Measurements from ENCODE around the gene SLC1A4. TPM values are rescaled to one million over a fixed set of nuclear protein-coding genes. Genes with fewer than 3 reads are reported as not detected.

Gene SLC1A4
- 3.6 TPM for polyA plus RNA-seq (2012; ENCODE audit: insufficient read depth, insufficient read length, low read depth)

DNA sequence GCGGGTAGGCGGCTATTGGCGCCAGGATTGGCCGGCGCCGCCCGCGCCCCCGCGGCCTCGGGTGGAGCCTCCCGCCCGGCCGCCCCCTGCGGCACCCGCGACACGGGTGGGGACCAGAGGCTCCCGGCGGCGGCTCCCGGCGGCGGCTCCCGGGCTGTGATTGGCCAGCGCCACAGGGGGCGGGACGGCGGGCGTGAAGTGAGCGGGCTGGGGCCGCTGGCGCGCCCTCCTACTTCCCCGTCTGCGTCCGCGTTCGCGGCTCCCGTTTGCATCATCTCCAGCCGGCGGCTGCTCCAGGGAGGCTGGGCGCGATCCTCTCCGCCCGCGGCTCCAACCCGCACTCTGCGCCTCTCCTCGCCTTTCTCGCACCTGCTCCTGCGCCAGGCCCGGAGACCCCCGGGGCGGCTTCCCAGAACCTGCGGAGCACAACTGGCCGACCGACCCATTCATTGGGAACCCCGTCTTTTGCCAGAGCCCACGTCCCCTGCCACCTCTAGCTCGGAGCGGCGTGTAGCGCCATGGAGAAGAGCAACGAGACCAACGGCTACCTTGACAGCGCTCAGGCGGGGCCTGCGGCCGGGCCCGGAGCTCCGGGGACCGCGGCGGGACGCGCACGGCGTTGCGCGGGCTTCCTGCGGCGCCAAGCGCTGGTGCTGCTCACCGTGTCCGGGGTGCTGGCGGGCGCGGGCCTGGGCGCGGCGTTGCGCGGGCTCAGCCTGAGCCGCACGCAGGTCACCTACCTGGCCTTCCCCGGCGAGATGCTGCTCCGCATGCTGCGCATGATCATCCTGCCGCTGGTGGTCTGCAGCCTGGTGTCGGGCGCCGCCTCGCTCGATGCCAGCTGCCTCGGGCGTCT lies at the start of gene SLC1A4:
Gene SLC1A4, plus strand, starts transcription at position 274 of the 856 bp plus-strand sequence. Its CDS starts 245 bp downstream, at position 519.
- H3K4me1 ChIP-seq, result no peaks in the 10 kb centered on the region
- H3K27me3 ChIP-seq, result 0 out of 2 replicates have a peak, but pooled peaks cover 3% of the 10 kb centered on the region
- DNase-seq, result peak; percentile 85
- H3K4me3 ChIP-seq (ENCODE audit: low read depth, low read length), result peak within 1 kb of the TSS; percentile 66
- no peaks in the 10 kb centered on the region for H3K36me3 ChIP-seq
- H3K9me3 ChIP-seq, result no peaks in the 10 kb centered on the region
- TF ChIP-seq, protein P1, sequence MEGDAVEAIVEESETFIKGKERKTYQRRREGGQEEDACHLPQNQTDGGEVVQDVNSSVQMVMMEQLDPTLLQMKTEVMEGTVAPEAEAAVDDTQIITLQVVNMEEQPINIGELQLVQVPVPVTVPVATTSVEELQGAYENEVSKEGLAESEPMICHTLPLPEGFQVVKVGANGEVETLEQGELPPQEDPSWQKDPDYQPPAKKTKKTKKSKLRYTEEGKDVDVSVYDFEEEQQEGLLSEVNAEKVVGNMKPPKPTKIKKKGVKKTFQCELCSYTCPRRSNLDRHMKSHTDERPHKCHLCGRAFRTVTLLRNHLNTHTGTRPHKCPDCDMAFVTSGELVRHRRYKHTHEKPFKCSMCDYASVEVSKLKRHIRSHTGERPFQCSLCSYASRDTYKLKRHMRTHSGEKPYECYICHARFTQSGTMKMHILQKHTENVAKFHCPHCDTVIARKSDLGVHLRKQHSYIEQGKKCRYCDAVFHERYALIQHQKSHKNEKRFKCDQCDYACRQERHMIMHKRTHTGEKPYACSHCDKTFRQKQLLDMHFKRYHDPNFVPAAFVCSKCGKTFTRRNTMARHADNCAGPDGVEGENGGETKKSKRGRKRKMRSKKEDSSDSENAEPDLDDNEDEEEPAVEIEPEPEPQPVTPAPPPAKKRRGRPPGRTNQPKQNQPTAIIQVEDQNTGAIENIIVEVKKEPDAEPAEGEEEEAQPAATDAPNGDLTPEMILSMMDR (IDR thresholded peaks at IDR 0.05; ENCODE audit: low read depth, low read length), result no peak

DNA sequence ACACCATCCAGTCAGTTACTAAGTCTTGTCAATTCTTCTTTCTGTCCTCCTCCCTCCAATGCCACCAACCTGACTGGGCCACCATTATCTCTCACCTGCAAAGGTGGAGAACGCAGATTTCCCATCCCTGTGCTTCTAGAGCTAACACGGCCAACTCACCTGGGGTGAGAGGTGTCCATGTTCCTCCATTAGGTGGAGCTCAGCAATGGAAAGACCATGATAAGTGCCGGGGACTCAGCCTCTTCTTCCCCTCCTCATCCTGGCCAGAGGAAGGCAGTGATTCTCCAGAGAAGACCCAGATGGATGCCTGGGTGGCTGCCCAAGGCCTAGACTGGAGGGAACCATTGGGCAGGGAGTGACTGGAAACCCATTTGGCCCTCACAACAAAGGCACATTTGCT lies 48.1 kb upstream of the SLC1A4 start:
- TF ChIP-seq, protein P1 (IDR thresholded peaks at IDR 0.05; ENCODE audit: low read depth, low read length), result no peak
- Histone ChIP-seq H3K9me3 (no peaks in the 10 kb centered on the region), H3K4me1 (no peaks in the 10 kb centered on the region), H3K36me3 (no peaks in the 10 kb centered on the region), H3K27me3 (no peaks in the 10 kb centered on the region), H3K4me3 (ENCODE audit: low read depth, low read length) (no peak overlapping the region)
- DNase-seq, result no peak

DNA sequence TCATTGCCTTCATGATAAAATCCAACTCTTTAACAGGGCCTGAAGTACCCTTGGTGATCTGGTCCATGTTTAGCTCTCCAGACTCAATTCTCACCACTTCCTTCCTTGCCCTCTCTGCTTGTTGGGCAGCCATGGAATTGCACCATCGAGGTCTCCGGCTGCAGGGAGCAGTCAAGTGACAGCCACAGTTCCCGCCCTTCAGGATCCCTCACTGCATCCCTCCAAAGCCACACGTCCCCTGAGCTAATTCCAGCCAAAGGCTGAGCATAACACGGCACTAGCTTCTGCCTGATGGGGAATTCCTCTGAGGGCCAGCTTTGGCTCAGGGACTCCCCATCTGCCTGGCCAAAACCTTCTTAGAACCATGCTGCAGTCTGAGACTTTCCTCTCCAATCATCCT lies 47.4 kb upstream of the SLC1A4 start:
- TF ChIP-seq, protein P1 (IDR thresholded peaks at IDR 0.05; ENCODE audit: low read depth, low read length), result no peak
- H3K4me1 ChIP-seq, result no peaks in the 10 kb centered on the region
- no peaks in the 10 kb centered on the region for H3K36me3 ChIP-seq

DNA sequence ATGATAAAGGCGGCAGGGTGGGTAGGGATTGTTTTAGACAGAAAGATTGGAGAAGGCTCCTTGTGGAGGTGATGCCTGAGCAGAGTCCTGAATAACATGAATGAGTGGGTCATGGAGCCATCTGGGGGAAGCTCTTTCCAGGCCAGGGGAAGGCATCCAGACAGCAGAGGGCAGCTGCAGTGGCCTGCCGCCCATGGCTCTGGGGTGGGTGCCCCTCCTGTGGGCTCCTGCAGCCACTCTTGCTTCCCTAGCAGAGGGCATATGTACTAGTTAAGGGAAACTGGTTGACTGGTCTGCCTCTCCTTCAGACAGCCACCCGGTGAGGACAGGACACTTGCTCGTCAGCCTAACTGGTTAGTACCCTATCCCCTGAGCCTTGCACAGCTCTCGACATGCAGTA lies 46.5 kb upstream of the SLC1A4 start:
- no peaks in the 10 kb centered on the region for H3K9me3 ChIP-seq
- H3K36me3 ChIP-seq, result no peaks in the 10 kb centered on the region
- no peak for DNase-seq
- H3K4me1 ChIP-seq, result no peaks in the 10 kb centered on the region
- no peaks in the 10 kb centered on the region for H3K27me3 ChIP-seq
- TF ChIP-seq, protein P1 (IDR thresholded peaks at IDR 0.05; ENCODE audit: low read depth, low read length), result no peak
- H3K4me3 ChIP-seq (ENCODE audit: low read depth, low read length), result no peak overlapping the region

More for the DNA sequence above, 47.4 kb upstream of the SLC1A4 start:
- no peaks in the 10 kb centered on the region for H3K9me3 ChIP-seq
- DNase-seq, result no peak
- no peaks in the 10 kb centered on the region for H3K27me3 ChIP-seq
- H3K4me3 ChIP-seq (ENCODE audit: low read depth, low read length), result no peak overlapping the region

DNA sequence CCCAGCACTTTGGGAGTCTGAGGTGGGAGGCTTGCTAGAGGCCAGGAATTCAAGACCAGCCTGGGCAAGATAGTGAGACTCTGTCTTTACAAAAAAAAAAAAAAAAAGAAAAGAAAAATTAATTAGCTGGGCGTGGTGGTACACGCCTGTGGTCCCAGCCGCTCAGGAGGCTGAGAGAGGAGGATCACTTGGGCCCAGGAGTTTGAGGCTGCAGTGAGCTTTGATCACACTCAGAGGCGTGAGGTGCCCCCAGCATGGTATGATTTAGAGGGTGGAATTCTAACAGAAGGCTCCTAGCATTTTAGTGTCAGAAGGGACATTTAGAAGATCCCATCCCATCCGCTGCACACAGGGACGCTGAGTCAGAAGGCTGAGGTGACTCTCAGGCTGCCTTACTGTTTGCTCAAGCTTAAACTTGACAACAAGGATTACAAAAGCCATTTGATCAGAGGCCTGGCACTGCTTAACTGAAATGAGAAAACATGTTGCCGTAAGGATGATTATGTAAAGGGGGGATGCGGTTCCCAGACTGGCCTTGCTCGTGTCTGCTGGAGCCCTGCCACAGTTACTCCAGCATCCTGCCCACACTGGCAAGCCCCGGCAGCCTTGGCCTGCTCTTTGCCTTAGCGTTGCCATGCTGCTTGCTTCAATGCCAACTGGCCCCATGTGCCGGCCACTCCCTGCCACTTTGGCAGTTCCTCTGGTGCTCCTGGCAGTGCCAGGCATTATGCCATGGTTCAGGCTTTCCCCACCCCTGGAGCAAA lies 45.6 kb upstream of the SLC1A4 start:
- H3K4me1 ChIP-seq, result no peaks in the 10 kb centered on the region
- no peak overlapping the region for H3K4me3 ChIP-seq (ENCODE audit: low read depth, low read length)
- TF ChIP-seq, protein P1 (IDR thresholded peaks at IDR 0.05; ENCODE audit: low read depth, low read length), result no peak
- no peak for DNase-seq
- H3K36me3 ChIP-seq, result no peaks in the 10 kb centered on the region
- no peaks in the 10 kb centered on the region for H3K27me3 ChIP-seq
- H3K9me3 ChIP-seq, result no peaks in the 10 kb centered on the region
